Colonic mucosa (tissue), 4 donors: Measurements from ENCODE around the gene RAD51B. TPM values are rescaled to one million over a fixed set of nuclear protein-coding genes. Genes with fewer than 3 reads are reported as not detected.

Experiments
- DNase-seq: peaks from one replicate; pipeline ENCODE4 v3.0.0-alpha.2; 2020
- H3K27ac ChIP-seq: fragments of 200-600 bp; one replicate; pipeline ENCODE4 v1.8.0; 2021
- H3K27me3 ChIP-seq: fragments of 200-600 bp; one replicate; pipeline ENCODE4 v1.8.0; 2021
- H3K36me3 ChIP-seq: fragments of 200-600 bp; one replicate; pipeline ENCODE4 v1.8.0; 2021
- H3K4me1 ChIP-seq: fragments of 200-600 bp; one replicate; pipeline ENCODE4 v1.8.0; 2021; ENCODE audit warnings: mild to moderate bottlenecking
- H3K4me3 ChIP-seq: fragments of 200-600 bp; one replicate; pipeline ENCODE4 v1.8.0; 2021
- H3K9ac ChIP-seq, 2 donors: one replicate each; pipeline ENCODE4 v1.7.0; 2013; ENCODE audit warnings: control low read depth in 2 of 2, low read depth in 2 of 2, low read length in 2 of 2
- H3K9me3 ChIP-seq: fragments of 200-600 bp; one replicate; pipeline ENCODE4 v1.8.0; 2021
- intact Hi-C: fragments of 100-400 bp; cut with DNase I; formaldehyde crosslinking; loops from one replicate; pipeline ENCODE4 v1.14.1; 2022
- total RNA-seq, 2 donors: library from RNA; stranded (reverse); fragmentation: NEBNext Ultra II Directional in 1 of 2; extraction: Animal tissue kit (Norgen Biotek cat#: 25700) in 1 of 2; gene quantifications; one replicate each; pipeline ENCODE4 v1.2.1, GENCODE V29; 2021
- TF ChIP-seq, protein P1 (sequence below): fragments of 200-600 bp; IDR thresholded peaks from one replicate; pipeline ENCODE4 v1.8.0; 2022; ENCODE audit warnings: antibody characterized with exemption, mild to moderate bottlenecking
- donor health status: healthy.
- donor health status: DM: no; HTN: no; CAD: no.
- donor health status: DM: no; HTN: no; CAD: no.

The RAD51B gene
- total RNA-seq, 2 donors from 2014 or later = 12.7 to 22.0 TPM

DNA sequence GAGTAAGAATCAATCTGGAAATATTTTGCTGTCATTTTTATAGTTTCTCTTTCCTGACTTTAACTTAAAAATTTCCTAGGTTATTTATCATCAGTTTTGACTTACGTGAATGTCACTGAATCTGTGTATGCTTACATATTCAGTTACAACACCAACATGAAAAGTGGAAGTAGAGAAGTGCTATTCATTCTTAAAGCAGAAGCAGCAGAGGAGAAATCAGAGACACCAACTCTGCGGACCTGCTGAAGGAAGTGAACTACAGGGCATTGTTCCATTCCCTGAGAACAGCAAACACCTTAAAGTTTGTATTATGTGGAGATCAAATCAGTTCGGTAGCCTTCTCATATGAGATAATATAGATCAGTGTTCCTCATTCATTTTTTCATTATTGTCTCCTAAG, 34.1 kb downstream of the RAD51B start:
- TF ChIP-seq, protein P1, sequence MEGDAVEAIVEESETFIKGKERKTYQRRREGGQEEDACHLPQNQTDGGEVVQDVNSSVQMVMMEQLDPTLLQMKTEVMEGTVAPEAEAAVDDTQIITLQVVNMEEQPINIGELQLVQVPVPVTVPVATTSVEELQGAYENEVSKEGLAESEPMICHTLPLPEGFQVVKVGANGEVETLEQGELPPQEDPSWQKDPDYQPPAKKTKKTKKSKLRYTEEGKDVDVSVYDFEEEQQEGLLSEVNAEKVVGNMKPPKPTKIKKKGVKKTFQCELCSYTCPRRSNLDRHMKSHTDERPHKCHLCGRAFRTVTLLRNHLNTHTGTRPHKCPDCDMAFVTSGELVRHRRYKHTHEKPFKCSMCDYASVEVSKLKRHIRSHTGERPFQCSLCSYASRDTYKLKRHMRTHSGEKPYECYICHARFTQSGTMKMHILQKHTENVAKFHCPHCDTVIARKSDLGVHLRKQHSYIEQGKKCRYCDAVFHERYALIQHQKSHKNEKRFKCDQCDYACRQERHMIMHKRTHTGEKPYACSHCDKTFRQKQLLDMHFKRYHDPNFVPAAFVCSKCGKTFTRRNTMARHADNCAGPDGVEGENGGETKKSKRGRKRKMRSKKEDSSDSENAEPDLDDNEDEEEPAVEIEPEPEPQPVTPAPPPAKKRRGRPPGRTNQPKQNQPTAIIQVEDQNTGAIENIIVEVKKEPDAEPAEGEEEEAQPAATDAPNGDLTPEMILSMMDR = no peak
- Histone ChIP-seq H3K4me3 (no peak overlapping the region), H3K27ac (no peak overlapping the region), H3K27me3 (no peaks in the 10 kb centered on the region), H3K9me3 (no peaks in the 10 kb centered on the region), H3K36me3 (no peaks in the 10 kb centered on the region), H3K9ac (no peak overlapping the region), H3K4me1 (no peaks in the 10 kb centered on the region)
- intact Hi-C loops = no loop called here
- no peak for DNase-seq

DNA sequence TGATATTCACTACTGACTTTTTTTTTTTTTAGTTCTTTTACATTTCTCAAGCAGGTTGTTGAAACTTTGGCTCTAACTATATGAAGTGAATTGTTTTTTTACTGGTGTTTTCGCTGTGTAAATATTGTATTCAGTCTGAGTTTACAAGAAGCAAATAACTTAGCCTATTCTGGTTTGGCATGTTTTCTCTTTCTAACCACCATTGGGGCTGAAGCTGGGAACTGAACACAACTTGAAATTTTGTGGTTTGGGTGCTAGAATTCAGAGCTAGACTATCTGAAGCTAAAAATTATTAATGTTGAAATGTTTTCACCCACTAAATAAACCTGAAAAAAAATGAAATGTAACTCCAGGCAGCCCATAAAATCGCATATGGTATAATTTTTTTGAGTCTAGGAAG, 37.2 kb downstream of the RAD51B start:
- no peaks in the 10 kb centered on the region for H3K27me3 ChIP-seq
- H3K9ac ChIP-seq = no peak overlapping the region
- TF ChIP-seq, protein P1 = no peak
- H3K27ac ChIP-seq = no peak overlapping the region
- intact Hi-C loops = no loop called here
- no peaks in the 10 kb centered on the region for H3K36me3 ChIP-seq
- no peak for DNase-seq
- no peak overlapping the region for H3K4me3 ChIP-seq
- H3K9me3 ChIP-seq = no peaks in the 10 kb centered on the region
- H3K4me1 ChIP-seq = no peaks in the 10 kb centered on the region

DNA sequence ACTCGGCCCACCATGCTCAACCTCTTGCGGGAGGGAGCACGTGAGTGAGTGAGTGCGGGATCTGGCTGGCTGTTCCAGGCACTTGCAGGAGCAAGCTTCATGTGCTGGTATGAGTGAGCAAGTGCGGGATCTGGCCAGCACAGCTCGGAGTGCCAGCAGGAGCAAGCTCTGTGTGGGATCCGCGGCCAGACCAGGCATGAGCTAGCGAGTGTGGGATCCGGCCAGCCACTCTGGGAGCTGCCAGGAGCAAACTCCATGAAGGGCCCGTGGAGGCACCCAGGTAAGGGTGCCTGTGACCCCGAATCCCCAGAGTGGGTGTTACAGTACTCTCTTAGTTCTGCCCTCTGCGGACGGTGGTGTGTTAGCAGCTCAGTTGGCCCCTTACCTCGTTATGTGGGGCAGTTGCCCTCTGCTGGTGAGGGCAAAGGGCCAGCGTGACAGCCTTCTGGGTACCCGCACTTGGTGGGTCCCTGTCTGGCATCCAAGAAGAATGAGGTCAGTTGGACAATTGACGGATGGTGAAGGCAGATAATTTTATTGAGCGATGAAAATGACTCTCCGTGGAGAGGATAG, 38.3 kb downstream of the RAD51B start:
- no peak for DNase-seq
- Histone ChIP-seq H3K4me3 (no peak overlapping the region), H3K9ac (no peak overlapping the region), H3K27me3 (no peaks in the 10 kb centered on the region), H3K4me1 (no peaks in the 10 kb centered on the region), H3K36me3 (no peaks in the 10 kb centered on the region), H3K9me3 (no peaks in the 10 kb centered on the region), H3K27ac (no peak overlapping the region)
- TF ChIP-seq, protein P1 = no peak
- intact Hi-C loops = no loop called here

DNA sequence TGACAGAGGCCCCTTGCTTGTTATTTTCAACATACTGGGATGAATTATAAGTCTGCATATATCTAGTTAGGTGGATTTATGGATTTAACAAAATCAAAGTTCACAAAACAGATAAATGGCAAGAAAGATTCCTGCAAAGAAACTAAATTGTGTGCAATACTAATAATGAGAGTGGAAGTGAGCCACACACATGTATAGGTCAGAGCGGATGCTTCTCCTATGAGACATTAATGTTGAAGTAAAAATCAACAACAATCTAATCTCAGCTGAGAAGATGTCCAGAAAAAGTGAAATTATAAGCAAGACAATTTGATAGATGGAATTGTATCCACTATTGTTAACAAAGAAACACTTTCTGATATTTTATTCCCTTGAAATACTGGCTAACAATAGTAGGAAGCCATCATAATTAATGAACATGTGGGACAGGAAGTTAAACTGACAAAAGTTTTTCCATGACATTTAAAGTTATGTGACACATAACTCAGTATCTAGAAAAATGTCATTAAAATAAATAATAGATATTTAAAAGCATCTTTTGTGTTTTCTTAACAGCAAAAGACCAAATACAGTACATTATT, 39.7 kb downstream of the RAD51B start:
- H3K27me3 ChIP-seq = no peaks in the 10 kb centered on the region
- TF ChIP-seq, protein P1 = no peak

DNA sequence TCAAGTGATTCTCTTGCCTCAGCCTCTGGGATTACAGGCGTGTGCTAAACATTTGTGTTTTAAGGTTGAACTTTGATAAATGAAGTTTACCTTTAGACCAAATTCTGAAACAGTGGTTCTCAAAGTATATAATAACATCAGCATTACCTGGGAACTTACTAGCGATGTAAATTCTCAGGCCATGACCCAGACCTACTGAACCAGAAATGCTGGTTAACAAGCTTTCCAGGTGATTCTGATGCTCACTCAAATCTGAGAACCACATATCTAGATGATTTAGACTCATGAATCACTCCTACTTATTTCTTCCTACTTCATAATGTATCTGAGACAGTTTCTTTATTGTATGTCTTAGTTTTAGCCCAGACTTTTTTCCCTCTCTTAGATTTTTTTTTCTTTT, 43.6 kb downstream of the RAD51B start:
- H3K4me1 ChIP-seq = no peaks in the 10 kb centered on the region
- DNase-seq = no peak
- intact Hi-C loops = no loop called here
- TF ChIP-seq, protein P1 = no peak
- no peaks in the 10 kb centered on the region for H3K36me3 ChIP-seq
- H3K9ac ChIP-seq = no peak overlapping the region
- no peaks in the 10 kb centered on the region for H3K9me3 ChIP-seq
- H3K4me3 ChIP-seq = no peak overlapping the region
- no peaks in the 10 kb centered on the region for H3K27me3 ChIP-seq
- no peak overlapping the region for H3K27ac ChIP-seq

More for the DNA sequence above, 39.7 kb downstream of the RAD51B start:
- no peak overlapping the region for H3K4me3 ChIP-seq
- intact Hi-C loops = no loop called here
- no peak for DNase-seq
- H3K4me1 ChIP-seq = no peaks in the 10 kb centered on the region
- no peak overlapping the region for H3K27ac ChIP-seq
- no peaks in the 10 kb centered on the region for H3K9me3 ChIP-seq
- H3K9ac ChIP-seq = no peak overlapping the region
- no peaks in the 10 kb centered on the region for H3K36me3 ChIP-seq
